Muscle layer of duodenum (tissue), 2 donors: ENCODE measurements around the gene GPR37.

Source experiments
- H3K27ac ChIP-seq: one replicate; pipeline ENCODE4 v1.7.0; 2013; ENCODE audit warnings: mild to moderate bottlenecking, low read length
- H3K27me3 ChIP-seq: one replicate; pipeline ENCODE4 v1.7.0; 2013; ENCODE audit warnings: low read depth, mild to moderate bottlenecking, control low read depth, low read length
- H3K36me3 ChIP-seq, 2 donors: one replicate each; pipeline ENCODE4 v1.7.0; 2013; ENCODE audit warnings: low read length in 2 of 2, control low read depth in 1 of 2, mild to moderate bottlenecking in 1 of 2; ENCODE audit not compliant: insufficient read depth in 2 of 2, control insufficient read depth in 1 of 2
- H3K4me1 ChIP-seq, 2 donors: one replicate each; pipeline ENCODE4 v1.7.0; 2013; ENCODE audit warnings: low read length in 2 of 2, mild to moderate bottlenecking in 2 of 2, control low read depth in 1 of 2, moderate library complexity in 1 of 2; ENCODE audit not compliant: insufficient read depth in 2 of 2, control insufficient read depth in 1 of 2
- H3K4me3 ChIP-seq, 2 donors: one replicate each; pipeline ENCODE4 v1.7.0; 2013; ENCODE audit warnings: low read length in 2 of 2, low read depth in 1 of 2, mild to moderate bottlenecking in 1 of 2
- H3K9me3 ChIP-seq, 2 donors: one replicate each; pipeline ENCODE4 v1.7.0; 2013; ENCODE audit warnings: low read length in 2 of 2, control low read depth in 1 of 2, mild to moderate bottlenecking in 1 of 2; ENCODE audit not compliant: control insufficient read depth in 1 of 2
- donor health status: healthy.

GPR37 gene

DNA sequence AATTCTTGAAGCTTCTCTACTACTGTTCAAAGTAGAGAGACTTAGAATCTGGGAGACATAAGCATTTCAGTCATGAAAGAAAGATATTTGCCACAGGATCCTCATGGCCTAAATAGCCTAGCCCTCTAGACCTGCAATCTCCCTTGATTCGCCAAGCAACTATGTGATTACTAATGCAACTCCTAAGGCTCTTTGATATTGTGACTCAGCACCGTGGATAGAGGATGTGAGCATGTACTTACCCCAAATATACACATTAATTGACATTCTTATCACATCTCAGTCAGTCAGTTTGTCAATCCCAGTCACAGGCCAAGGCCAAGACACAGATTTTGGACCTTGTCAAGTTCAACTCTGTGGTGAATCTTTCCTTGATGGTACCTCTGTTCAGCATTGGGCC lies 42.6 kb downstream of the GPR37 start:
- no peak overlapping the region for H3K27ac ChIP-seq
- no peak overlapping the region for H3K4me3 ChIP-seq
- H3K27me3 ChIP-seq, result no peaks in the 10 kb centered on the region
- no peaks in the 10 kb centered on the region for H3K9me3 ChIP-seq
- H3K4me1 ChIP-seq, result no peaks in the 10 kb centered on the region
- H3K36me3 ChIP-seq, result no peaks in the 10 kb centered on the region

DNA sequence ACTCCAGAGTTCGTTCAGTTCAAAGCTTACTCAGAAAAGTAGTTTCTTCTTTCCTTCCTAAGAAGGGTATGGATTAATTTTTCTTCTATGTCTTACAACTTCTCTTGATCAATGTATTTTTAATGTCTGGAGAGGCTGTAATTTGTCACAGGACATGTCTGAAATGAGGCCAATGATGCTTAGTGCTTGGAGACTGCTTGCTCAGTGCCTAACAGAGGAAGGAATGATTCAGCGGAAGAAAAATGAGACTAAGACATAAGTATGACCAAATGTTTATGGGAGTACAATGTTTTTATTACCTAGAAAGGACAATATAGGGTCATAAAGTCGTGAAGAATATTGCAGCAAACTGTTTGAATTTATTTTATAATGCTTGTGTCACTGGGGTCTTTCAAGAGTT lies 43.3 kb downstream of the GPR37 start:
- no peaks in the 10 kb centered on the region for H3K9me3 ChIP-seq
- H3K27ac ChIP-seq, result no peak overlapping the region
- H3K27me3 ChIP-seq, result no peaks in the 10 kb centered on the region
- no peaks in the 10 kb centered on the region for H3K4me1 ChIP-seq
- no peaks in the 10 kb centered on the region for H3K36me3 ChIP-seq
- no peak overlapping the region for H3K4me3 ChIP-seq

DNA sequence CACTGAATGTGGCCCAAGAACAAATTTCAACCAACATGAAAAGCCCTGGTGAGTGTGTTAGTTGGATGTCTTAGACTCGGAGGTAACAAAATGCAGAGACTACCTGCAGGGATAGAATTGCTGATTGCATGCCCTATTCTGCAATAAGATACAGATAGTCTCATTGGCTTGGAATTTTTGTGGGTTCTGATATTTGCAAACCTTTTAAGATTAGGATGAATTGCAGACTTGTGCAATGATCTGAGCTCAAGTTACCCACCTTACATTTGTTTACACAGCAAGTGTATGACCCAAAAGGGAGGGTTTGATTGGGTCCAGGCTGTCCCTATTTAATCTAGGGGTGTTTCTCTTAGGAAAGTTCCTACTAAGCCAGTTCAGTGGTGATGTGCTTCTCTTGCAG lies 45.4 kb downstream of the GPR37 start:
- H3K27me3 ChIP-seq, result no peaks in the 10 kb centered on the region
- no peaks in the 10 kb centered on the region for H3K4me1 ChIP-seq

DNA sequence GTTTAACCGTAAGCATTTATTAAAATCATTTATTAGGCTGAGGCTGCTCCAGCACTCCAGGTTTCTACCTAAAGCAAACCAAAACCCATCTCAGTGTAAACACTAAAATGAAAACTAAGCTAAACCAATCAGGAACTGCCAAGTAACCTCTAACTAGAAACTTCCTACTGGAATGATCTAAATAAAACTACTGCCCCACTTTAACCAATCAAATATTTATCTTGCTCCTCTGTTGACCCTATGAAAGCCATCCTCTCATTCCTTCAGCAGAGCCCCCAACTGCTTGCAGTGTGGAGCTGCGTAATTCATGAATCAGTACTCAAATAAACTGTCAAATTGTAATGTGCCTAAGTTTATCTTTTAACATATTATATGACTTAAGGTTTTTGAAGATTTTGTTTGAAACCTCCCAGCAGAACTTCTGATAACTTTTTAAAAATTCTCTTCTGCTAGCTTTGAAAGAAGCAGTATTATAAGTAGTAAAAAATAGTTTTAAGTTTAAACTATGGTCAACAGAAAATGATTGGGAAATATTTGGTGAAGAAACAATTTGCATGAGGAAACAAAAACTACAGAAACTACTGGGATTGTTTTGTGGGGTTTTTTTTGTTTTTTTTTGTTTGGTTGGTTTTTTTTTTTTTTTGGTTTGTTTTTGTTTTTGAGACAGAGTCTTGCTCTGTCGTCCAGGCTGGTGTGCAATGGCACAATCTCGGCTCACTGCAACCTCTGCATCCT lies 47.4 kb downstream of the GPR37 start:
- H3K36me3 ChIP-seq, result no peaks in the 10 kb centered on the region
- H3K27me3 ChIP-seq, result no peaks in the 10 kb centered on the region
- H3K4me3 ChIP-seq, result no peak overlapping the region
- no peak overlapping the region for H3K27ac ChIP-seq
- H3K4me1 ChIP-seq, result no peaks in the 10 kb centered on the region
- H3K9me3 ChIP-seq, result no peaks in the 10 kb centered on the region

More for the DNA sequence above, 45.4 kb downstream of the GPR37 start:
- H3K9me3 ChIP-seq, result no peaks in the 10 kb centered on the region
- H3K4me3 ChIP-seq, result no peak overlapping the region
- H3K36me3 ChIP-seq, result no peaks in the 10 kb centered on the region
- no peak overlapping the region for H3K27ac ChIP-seq

DNA sequence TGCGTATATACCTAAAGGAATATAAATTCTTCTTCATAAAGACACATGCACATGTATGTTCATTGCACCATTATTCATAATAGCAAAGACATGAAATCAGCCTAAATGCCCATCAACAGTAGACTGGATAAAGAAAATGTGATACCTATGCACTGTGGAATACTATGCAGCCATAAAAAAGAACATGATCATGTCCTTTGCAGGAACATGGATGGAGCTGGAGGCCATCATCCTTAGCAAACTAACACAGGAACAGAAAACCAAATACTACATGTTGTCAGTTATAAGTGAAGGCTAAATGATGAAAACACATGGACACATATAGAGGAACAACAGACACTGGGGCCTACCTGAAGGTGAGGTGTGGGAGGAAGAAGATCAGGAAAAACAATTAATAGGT lies 48.7 kb downstream of the GPR37 start:
- Histone ChIP-seq H3K4me1 (no peaks in the 10 kb centered on the region), H3K36me3 (no peaks in the 10 kb centered on the region), H3K4me3 (no peak overlapping the region), H3K27ac (no peak overlapping the region), H3K9me3 (no peaks in the 10 kb centered on the region), H3K27me3 (no peaks in the 10 kb centered on the region)

DNA sequence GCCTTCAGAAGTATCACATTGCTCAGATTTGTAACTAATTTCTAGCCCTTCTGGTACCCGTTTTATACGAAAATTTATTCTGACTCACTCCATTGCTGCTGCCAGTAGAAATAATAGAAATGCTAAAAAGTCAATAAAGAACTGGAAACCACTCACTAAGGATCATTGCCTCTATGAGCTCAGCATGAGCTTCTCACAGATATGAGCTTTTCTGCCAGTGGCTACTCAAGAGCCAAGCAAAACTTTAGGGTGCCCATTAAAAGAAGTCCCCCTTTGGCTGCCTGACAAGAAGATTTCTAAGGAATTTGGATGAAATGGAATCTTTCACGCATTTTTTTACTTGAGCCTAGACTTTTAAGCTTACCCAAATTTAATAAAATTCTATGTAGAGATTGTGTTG lies 52.5 kb downstream of the GPR37 start:
- H3K4me3 ChIP-seq, result no peak overlapping the region
- H3K36me3 ChIP-seq, result no peaks in the 10 kb centered on the region
- H3K9me3 ChIP-seq, result peaks cover 0 to 11% of the 10 kb centered on the region in 2 donors
- H3K27me3 ChIP-seq, result no peaks in the 10 kb centered on the region
- H3K4me1 ChIP-seq, result no peaks in the 10 kb centered on the region
- H3K27ac ChIP-seq, result no peak overlapping the region

DNA sequence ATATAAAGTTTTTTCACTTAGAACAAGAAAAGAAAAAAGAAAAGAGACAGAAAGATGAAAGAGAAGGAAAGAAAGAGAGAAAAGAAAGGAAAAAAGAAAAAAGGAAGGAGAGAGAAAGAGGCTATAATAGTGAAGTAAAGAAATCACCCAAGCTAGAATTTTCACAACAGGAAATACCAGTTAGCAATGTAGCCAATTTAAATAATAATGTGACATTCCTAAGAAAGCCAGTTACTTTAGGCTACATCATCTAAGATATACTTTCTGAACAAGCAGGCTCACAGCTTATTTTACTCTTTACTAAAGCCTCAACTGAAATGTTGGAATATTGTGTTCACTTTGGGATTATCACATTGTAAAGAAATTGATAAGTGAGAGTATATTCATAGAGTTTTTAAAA lies 53.6 kb downstream of the GPR37 start:
- H3K27me3 ChIP-seq, result no peaks in the 10 kb centered on the region
- H3K36me3 ChIP-seq, result no peaks in the 10 kb centered on the region
- peaks cover 0 to 13% of the 10 kb centered on the region in 2 donors for H3K9me3 ChIP-seq
- no peaks in the 10 kb centered on the region for H3K4me1 ChIP-seq
- H3K4me3 ChIP-seq, result no peak overlapping the region
- no peak overlapping the region for H3K27ac ChIP-seq

DNA sequence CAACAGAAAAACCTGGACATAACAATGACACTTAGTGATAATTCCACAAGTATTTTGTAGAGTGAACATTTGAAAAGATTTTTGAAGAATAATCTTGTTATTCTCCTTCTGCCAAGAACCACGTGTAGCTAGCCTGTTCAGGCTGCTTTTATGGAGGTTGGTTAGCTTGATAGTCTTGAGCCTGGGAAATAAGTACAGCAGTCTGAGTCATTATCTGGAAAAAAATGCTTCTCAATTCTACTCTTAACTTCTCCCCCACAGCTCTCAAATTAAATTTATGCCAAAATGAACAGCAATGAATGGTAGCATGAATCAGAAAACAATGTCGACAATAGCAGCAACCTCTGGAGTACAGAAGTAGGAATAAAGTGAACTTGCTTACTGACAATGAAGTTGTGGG lies 63.2 kb downstream of the GPR37 start:
- no peaks in the 10 kb centered on the region for H3K4me1 ChIP-seq
- no peak overlapping the region for H3K4me3 ChIP-seq
- H3K36me3 ChIP-seq, result no peaks in the 10 kb centered on the region
- H3K27me3 ChIP-seq, result no peaks in the 10 kb centered on the region
- H3K9me3 ChIP-seq, result no peaks in the 10 kb centered on the region
- no peak overlapping the region for H3K27ac ChIP-seq

DNA sequence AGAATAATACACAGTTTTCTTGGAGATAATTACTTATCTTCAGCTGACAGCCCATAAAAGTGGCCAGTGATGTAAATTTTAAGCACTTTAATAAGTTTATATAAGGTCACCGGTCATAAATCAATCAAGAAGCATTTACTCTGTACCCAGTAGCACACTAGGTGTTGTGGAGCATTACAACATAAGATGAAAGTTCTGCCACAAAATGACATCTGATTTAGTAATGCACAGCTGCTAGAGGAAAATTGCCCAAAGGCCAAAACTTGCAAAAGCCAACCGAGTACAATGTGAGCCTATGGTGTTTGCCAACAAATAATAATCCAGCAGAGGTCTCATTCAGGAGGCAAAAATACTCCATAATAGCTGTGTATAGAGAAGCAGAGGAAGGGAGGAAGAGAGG lies 63.6 kb downstream of the GPR37 start:
- no peak overlapping the region for H3K27ac ChIP-seq

DNA sequence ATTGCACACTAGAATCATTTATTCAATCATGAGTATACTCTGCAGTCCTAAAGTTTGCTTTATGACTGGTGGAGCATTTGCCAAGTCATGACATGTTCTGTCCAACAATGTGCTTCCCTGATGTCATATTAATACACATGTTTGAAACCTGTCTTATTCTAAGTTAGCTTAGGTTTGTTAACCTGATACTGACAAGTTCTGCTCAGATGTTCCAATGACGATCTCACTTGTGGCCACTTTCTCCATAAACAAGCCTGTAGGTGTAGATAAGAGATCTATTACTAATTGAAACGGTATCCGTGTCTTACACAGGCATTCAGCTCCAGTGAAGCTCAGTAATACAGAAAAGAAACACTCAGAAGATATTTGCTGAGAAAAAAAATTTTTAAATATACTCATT lies 64.9 kb downstream of the GPR37 start:
- no peak overlapping the region for H3K27ac ChIP-seq
- no peaks in the 10 kb centered on the region for H3K9me3 ChIP-seq
- H3K4me1 ChIP-seq, result no peaks in the 10 kb centered on the region
- H3K4me3 ChIP-seq, result no peak overlapping the region
- no peaks in the 10 kb centered on the region for H3K27me3 ChIP-seq
- no peaks in the 10 kb centered on the region for H3K36me3 ChIP-seq

More for the DNA sequence above, 63.6 kb downstream of the GPR37 start:
- H3K4me3 ChIP-seq, result no peak overlapping the region
- H3K4me1 ChIP-seq, result no peaks in the 10 kb centered on the region
- H3K9me3 ChIP-seq, result no peaks in the 10 kb centered on the region
- H3K27me3 ChIP-seq, result no peaks in the 10 kb centered on the region
- H3K36me3 ChIP-seq, result no peaks in the 10 kb centered on the region

DNA sequence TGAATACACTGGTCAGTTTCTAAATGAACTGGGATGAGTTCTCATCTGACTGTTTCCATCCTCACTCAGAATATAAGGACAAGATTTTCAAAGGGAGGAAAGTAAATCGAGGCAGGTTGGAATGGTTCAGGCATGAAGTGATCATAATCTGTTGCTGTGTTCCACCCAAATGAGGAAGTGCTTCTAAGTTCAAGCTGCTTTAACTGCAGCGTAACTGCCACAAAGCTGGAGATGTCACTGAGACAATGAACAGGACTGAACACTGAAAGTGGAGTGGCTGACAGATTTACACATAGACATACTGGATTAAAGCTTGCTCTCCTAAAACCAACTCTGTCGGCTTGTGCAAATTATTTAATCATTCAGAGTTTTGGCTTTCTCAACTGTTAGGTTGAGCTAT lies 66.6 kb downstream of the GPR37 start:
- Histone ChIP-seq H3K9me3 (no peaks in the 10 kb centered on the region), H3K27ac (no peak overlapping the region), H3K4me3 (no peak overlapping the region), H3K4me1 (no peaks in the 10 kb centered on the region), H3K36me3 (no peaks in the 10 kb centered on the region), H3K27me3 (no peaks in the 10 kb centered on the region)

DNA sequence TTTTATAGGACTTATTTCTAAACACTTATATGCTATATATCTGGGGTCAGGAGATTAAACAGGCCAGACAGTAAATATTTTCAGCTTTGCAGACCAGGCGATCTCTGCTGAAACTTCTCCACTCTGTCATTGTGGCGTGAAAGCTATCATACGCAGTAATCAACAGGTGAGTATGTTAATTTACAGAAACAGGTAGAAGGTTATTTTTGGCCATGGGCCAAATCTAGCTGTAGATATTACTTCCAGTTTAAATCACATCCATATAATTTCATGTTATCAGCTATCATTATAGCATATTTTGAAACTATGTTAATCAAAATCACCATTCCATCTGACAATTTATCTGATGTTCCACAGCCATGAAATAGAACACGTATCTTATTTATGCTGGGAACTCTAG lies 67.8 kb downstream of the GPR37 start:
- H3K36me3 ChIP-seq, result no peaks in the 10 kb centered on the region
- no peaks in the 10 kb centered on the region for H3K9me3 ChIP-seq
- no peaks in the 10 kb centered on the region for H3K27me3 ChIP-seq
- H3K27ac ChIP-seq, result no peak overlapping the region
- no peaks in the 10 kb centered on the region for H3K4me1 ChIP-seq
- H3K4me3 ChIP-seq, result no peak overlapping the region
